Choroid plexus epithelial cell (primary cell): ENCODE measurements around the gene TPM3.
"Not testable (repeated sequence)": the region's sequence is repeated elsewhere in the genome, so short reads cannot be mapped to it uniquely, and the experiment has no call there.

Experiments used
- DNase-seq: peaks from one replicate; pipeline ENCODE4 v3.0.0-alpha.2; 2010; ENCODE audit warnings: low read depth
- H3K4me3 ChIP-seq: 2 replicates; pipeline ENCODE4 v1.5.1; 2011; ENCODE audit warnings: low read depth, mild to moderate bottlenecking, control low read depth, low read length, moderate library complexity
- TF ChIP-seq, protein P1 (sequence below): conservative IDR thresholded peaks from 2 replicates; pipeline ENCODE4 v1.5.1; 2011; ENCODE audit warnings: low read depth, mild to moderate bottlenecking, control low read depth, inconsistent platforms, low read length, moderate library complexity

TPM3 gene

GRCh38 chr1:154191990-154192461 lies at the start of gene TPM3:
Gene TPM3 (minus strand): TSS chr1:154192100. CDS start chr1:154192018, 82 bp downstream.
- no peak for DNase-seq
- TF ChIP-seq, protein P1, sequence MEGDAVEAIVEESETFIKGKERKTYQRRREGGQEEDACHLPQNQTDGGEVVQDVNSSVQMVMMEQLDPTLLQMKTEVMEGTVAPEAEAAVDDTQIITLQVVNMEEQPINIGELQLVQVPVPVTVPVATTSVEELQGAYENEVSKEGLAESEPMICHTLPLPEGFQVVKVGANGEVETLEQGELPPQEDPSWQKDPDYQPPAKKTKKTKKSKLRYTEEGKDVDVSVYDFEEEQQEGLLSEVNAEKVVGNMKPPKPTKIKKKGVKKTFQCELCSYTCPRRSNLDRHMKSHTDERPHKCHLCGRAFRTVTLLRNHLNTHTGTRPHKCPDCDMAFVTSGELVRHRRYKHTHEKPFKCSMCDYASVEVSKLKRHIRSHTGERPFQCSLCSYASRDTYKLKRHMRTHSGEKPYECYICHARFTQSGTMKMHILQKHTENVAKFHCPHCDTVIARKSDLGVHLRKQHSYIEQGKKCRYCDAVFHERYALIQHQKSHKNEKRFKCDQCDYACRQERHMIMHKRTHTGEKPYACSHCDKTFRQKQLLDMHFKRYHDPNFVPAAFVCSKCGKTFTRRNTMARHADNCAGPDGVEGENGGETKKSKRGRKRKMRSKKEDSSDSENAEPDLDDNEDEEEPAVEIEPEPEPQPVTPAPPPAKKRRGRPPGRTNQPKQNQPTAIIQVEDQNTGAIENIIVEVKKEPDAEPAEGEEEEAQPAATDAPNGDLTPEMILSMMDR = no peak
- no peak within 1 kb of the TSS for H3K4me3 ChIP-seq

GRCh38 chr1:154240294-154240833 lies 48.5 kb upstream of the TPM3 start:
- TF ChIP-seq, protein P1 = no peak
- no peak for DNase-seq
- H3K4me3 ChIP-seq = no peak overlapping the region

DNA sequence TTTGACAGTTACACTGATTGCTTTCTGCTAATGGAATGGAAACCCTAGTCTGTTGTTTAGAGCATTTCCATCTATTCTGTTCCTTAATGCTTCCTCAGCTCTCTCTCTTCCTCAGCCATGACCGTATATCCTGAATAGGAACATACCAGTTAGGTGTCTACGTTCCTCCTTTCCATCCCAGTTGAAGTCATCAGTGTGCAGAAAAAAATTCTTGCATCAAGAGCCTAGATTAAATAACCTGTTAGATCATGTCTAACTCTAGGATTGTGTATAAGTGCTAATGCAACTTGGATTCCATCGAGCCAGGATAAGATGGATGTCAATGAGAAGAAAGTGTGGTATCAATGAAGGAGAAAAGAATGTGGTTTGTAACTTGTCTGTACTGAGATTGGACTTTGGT lies 47.6 kb upstream of the TPM3 start:
- TF ChIP-seq, protein P1 = no peak
- H3K4me3 ChIP-seq = no peak overlapping the region
- no peak for DNase-seq

DNA sequence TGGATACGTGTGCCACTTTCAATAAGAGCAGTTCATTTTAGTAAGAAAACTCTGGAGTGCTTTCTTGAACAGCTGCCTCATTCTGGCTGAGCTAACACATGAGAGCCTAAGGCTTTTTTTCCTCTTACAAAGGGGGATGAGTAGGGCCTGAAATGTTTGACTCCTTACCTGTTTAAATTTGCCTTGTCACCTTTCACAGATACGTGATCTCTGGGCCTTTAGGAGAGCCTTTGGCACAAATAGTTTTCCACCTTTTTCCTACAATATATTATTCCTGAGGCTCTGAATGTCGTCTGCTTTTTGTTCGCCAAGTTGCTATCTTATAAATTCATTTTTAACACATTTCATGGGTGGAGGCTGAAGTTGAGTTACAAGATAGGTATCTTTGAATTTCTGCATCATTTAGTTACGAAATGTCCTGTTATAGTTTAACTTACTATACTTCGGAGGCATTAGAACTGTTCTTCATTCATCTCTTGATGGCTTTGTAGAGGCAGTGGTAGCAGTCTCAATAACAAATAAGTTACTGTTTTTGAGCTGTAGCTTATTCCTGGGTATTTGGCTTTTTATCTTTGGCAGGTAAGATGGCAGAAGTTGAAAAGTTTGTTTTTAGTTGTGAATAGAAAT lies 46.1 kb upstream of the TPM3 start:
- H3K4me3 ChIP-seq = no peak overlapping the region
- TF ChIP-seq, protein P1 = no peak
- no peak for DNase-seq

GRCh38 chr1:154237435-154237834 lies 45.5 kb upstream of the TPM3 start:
- TF ChIP-seq, protein P1 = no peak
- no peak overlapping the region for H3K4me3 ChIP-seq
- no peak for DNase-seq

GRCh38 chr1:154236855-154237254 lies 45.0 kb upstream of the TPM3 start:
- no peak overlapping the region for H3K4me3 ChIP-seq
- DNase-seq = no peak
- TF ChIP-seq, protein P1 = no peak

DNA sequence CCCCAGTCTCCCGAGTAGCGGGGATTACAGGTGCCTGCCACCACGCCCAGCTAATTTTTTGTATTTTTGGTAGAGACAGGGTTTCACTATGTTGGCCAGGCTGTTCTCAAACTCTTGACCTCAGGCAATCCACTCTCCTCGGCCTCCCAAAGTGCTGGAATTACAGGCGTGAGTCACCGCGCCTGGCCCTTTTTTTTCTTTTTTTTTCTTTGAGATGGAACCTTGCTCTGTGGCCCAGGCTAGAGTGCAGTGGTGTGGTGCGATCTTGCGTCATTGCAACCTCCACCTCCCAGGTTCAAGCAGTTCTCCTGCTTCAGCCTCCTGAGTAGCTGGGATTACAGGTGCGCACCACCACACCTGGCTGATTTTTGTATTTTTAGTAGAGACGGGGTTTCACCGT lies 41.2 kb upstream of the TPM3 start:
- not testable (repeated sequence) for H3K4me3 ChIP-seq, DNase-seq

- H3K4me3 ChIP-seq, DNase-seq: not testable (repeated sequence)
These were observed 39.2 kb upstream of the TPM3 start for GRCh38 chr1:154231112-154231511.
